HepG2 (cell line): ENCODE results near the gene TAS2R38. TPM values are rescaled to one million over a fixed set of nuclear protein-coding genes. Genes with fewer than 3 reads are reported as not detected.

Source experiments
- ATAC-seq: fragments of 200-7000 bp; cut with Tn5 transposase; 3 replicates; pipeline ENCODE4 v1.9.1; 2020; ENCODE audit warnings: mild to moderate bottlenecking, moderate library complexity
- BruUV-seq: library from RNA; stranded (reverse); fragments of 400-500 nt; replicated peaks from 2 replicates; lab custom pipeline; 2021; lab: Mats Ljungman, UMichigan
- CTCF ChIA-PET: fragments of 300-600 bp; formaldehyde crosslinking; extraction: SDS; loops from one replicate; lab custom pipeline; 2021; ENCODE audit warnings: low total read pairs, inconsistent platforms, low intra/inter-chr PET ratio; lab: Yijun Ruan, JAX
- POLR2A ChIA-PET: fragments of 350-600 bp; sonication (Branson Sonifier 250); formaldehyde crosslinking; loops from one replicate; lab custom pipeline; 2020; ENCODE audit warnings: antibody characterized with exemption, inconsistent platforms; lab: Yijun Ruan, JAX
- DNase-seq: peaks from one replicate; pipeline ENCODE4 v3.0.0-alpha.2; 2015; ENCODE audit warnings: low spot score
- FAIRE-seq: peaks from 3 replicates; lab custom pipeline; 2011; peaks lifted over from hg19 to GRCh38; lab: Jason Lieb, UNC
- H2AFZ ChIP-seq: one replicate; pipeline ENCODE4 v1.6.1; 2011; ENCODE audit warnings: low read length, inconsistent platforms
- H3K27ac ChIP-seq: fragments of 300-600 bp; 3 replicates; pipeline ENCODE4 v1.8.0; 2011; ENCODE audit warnings: mixed run types, mild to moderate bottlenecking, mixed read lengths, low read length, inconsistent platforms; ENCODE audit not compliant: insufficient read depth; ENCODE audit errors: extremely low read length
- H3K27me3 ChIP-seq, 2 experiments: fragments of 200-600 bp in 1 of 2; 2 replicates in 1 of 2; 3 replicates in 1 of 2; pipeline versions ENCODE4 v1.6.0 to v1.8.0; 2011; ENCODE audit warnings: low read length in 2 of 2, mild to moderate bottlenecking in 2 of 2, moderate library complexity in 2 of 2, inconsistent platforms in 1 of 2; ENCODE audit not compliant: insufficient read depth in 2 of 2, control insufficient read depth in 1 of 2
- H3K36me3 ChIP-seq, 2 experiments: fragments of 200-600 bp in 1 of 2; replicated peaks in 1 of 2; 2 replicates in 1 of 2; 3 replicates in 1 of 2; pipeline versions ENCODE4 v1.5.1 to v1.8.0; 2011; ENCODE audit warnings: low read length in 2 of 2, inconsistent platforms in 1 of 2; ENCODE audit not compliant: insufficient read depth in 2 of 2, control insufficient read depth in 1 of 2
- H3K4me1 ChIP-seq: 2 replicates; pipeline ENCODE4 v1.5.1; 2012; ENCODE audit warnings: low read length, inconsistent platforms; ENCODE audit not compliant: insufficient read depth
- H3K4me2 ChIP-seq: 2 replicates; pipeline ENCODE4 v1.6.0; 2011; ENCODE audit warnings: low read depth, low read length, inconsistent platforms
- H3K4me3 ChIP-seq, 3 experiments: fragments of 200-600 bp in 1 of 3; sonication (generic), shearing (Covaris generic) in 1 of 3; replicated peaks in 1 of 3; 2 replicates each; pipeline ENCODE4 v1.5.1; 2011 to 2016; ENCODE audit warnings: low read length in 3 of 3, inconsistent platforms in 2 of 3, low read depth in 2 of 3, mild to moderate bottlenecking in 2 of 3, control low read depth in 1 of 3, mixed read lengths in 1 of 3; ENCODE audit not compliant: insufficient read depth in 1 of 3
- H3K79me2 ChIP-seq: one replicate; pipeline ENCODE4 v1.6.1; 2011; ENCODE audit warnings: low read length, inconsistent platforms; ENCODE audit not compliant: insufficient read depth
- H3K9ac ChIP-seq: 2 replicates; pipeline ENCODE4 v1.6.0; 2011; ENCODE audit warnings: mild to moderate bottlenecking, low read depth, low read length, inconsistent platforms; ENCODE audit not compliant: insufficient read depth
- H3K9me3 ChIP-seq: 2 replicates; pipeline ENCODE4 v1.5.1; 2012; ENCODE audit warnings: mild to moderate bottlenecking, low read length
- H4K20me1 ChIP-seq: 2 replicates; pipeline ENCODE4 v1.6.0; 2011; ENCODE audit warnings: inconsistent platforms, mild to moderate bottlenecking, low read length, moderate library complexity; ENCODE audit not compliant: insufficient read depth
- ATF2 ChIP-seq: sonication (generic); formaldehyde crosslinking; IDR thresholded peaks from 2 replicates; pipeline ENCODE4 v1.4.0; 2020; ENCODE audit warnings: missing genetic modification reagents
- CCAR2 ChIP-seq: fragments of 200-400 bp; formaldehyde crosslinking; optimal IDR thresholded peaks from 2 replicates; pipeline ENCODE3; 2018; ENCODE audit warnings: low read depth, mild to moderate bottlenecking, low read length, moderate library complexity
- EHMT2 ChIP-seq: fragments of 200-600 bp; sonication (generic); IDR thresholded peaks from 2 replicates; pipeline ENCODE4 v1.7.0; 2017; ENCODE audit warnings: antibody characterized with exemption, low read depth, low read length, borderline replicate concordance
- MTERF4 ChIP-seq: sonication (generic); formaldehyde crosslinking; IDR thresholded peaks from 2 replicates; pipeline ENCODE4 v1.8.0; 2023; ENCODE audit warnings: mild to moderate bottlenecking, missing genetic modification reagents
- SIN3A ChIP-seq: IDR thresholded peaks from 2 replicates; pipeline ENCODE4 v1.6.1; 2011; ENCODE audit warnings: low read depth, mild to moderate bottlenecking, control low read depth, low read length, borderline replicate concordance
- SOX5 ChIP-seq: IDR thresholded peaks from 2 replicates; pipeline ENCODE4 v1.6.1; 2016; ENCODE audit warnings: borderline replicate concordance
- TBL1XR1 ChIP-seq: fragments of 150-350 bp; IDR thresholded peaks from 2 replicates; pipeline ENCODE4 v1.6.1; 2014; ENCODE audit warnings: borderline replicate concordance, low read length; ENCODE audit not compliant: partially characterized antibody
- ZNF33A ChIP-seq: sonication (generic); formaldehyde crosslinking; IDR thresholded peaks from 2 replicates; pipeline ENCODE4 v1.5.1; 2020; ENCODE audit warnings: missing genetic modification reagents, mild to moderate bottlenecking, moderate library complexity, borderline replicate concordance
- ZNF781 ChIP-seq: sonication (generic); formaldehyde crosslinking; IDR thresholded peaks from 2 replicates; pipeline ENCODE4 v1.5.1; 2020; ENCODE audit warnings: borderline replicate concordance, mild to moderate bottlenecking, missing genetic modification reagents; ENCODE audit errors: not compliant biosample characterization
- ZSCAN30 ChIP-seq: sonication (generic); formaldehyde crosslinking; IDR thresholded peaks from 2 replicates; pipeline ENCODE4 v1.5.0; 2020; ENCODE audit warnings: mild to moderate bottlenecking, missing genetic modification reagents
- ZSCAN31 ChIP-seq: sonication (generic); formaldehyde crosslinking; IDR thresholded peaks from 2 replicates; pipeline ENCODE4 v1.5.0; 2020; ENCODE audit warnings: low read depth, mild to moderate bottlenecking, missing genetic modification reagents
- WGBS: methylation state at CpG from one replicate; pipeline ENCODE4 v1.1.6; 2017; ENCODE audit warnings: low lambda C conversion rate; 5-methylcytosine and 5-hydroxymethylcytosine counted together
- in situ Hi-C: cut with HindIII; loops from 2 replicates; pipeline ENCODE4 v1.10.0; 2017; ENCODE audit warnings: low pct_unique_long_range_greater_than_20kb; ENCODE audit not compliant: extremely low pct_ligation_motif_present
- intact Hi-C: fragments of 100-400 bp; cut with micrococcal nuclease; formaldehyde crosslinking; loops from one replicate; pipeline ENCODE4 v1.10.0; 2022; ENCODE audit not compliant: unreplicated experiment
- polyA plus RNA-seq, 8 experiments: library from polyadenylated mRNA; depleted of rRNA in 3 of 8; stranded (reverse) in 7 of 8; unstranded in 1 of 8; fragments of >200 nt; fragmentation: Illumina TruSeq in 4 of 8; extraction: Trizol in 4 of 8; gene quantifications; 2 replicates each; pipeline versions ENCODE4 v1.2.1 to v1.2.3, GENCODE V29; 2011 to 2016; ENCODE audit warnings: low read depth in 4 of 8, missing spikeins in 1 of 8, mixed read lengths in 1 of 8; ENCODE audit not compliant: insufficient read depth in 1 of 8
- total RNA-seq, 5 experiments: library from RNA; depleted of rRNA; stranded (reverse); fragments of >200 nt; fragmentation: Illumina TruSeq; extraction: Trizol; gene quantifications; 2 replicates each; pipeline ENCODE4 v1.2.3, GENCODE V29; 2016; ENCODE audit warnings: low read depth in 1 of 5
- TF ChIP-seq, protein P1 (sequence below), 2 experiments: IDR thresholded peaks; 2 replicates each; pipeline ENCODE4 v1.6.1; 2011 to 2012; ENCODE audit warnings: low read length in 2 of 2, borderline replicate concordance in 1 of 2, low read depth in 1 of 2, mild to moderate bottlenecking in 1 of 2, moderate library complexity in 1 of 2
- TF ChIP-seq, protein P2 (sequence below): sonication (generic); formaldehyde crosslinking; IDR thresholded peaks from 2 replicates; pipeline ENCODE4 v1.5.1; 2020; ENCODE audit warnings: mild to moderate bottlenecking, missing genetic modification reagents, moderate library complexity

Gene TAS2R38
- total and polyA plus RNA-seq, 2 of the 13 experiments (the other 11 are each of a cell fraction or from before 2014, with no cell fraction given), result not detected

DNA sequence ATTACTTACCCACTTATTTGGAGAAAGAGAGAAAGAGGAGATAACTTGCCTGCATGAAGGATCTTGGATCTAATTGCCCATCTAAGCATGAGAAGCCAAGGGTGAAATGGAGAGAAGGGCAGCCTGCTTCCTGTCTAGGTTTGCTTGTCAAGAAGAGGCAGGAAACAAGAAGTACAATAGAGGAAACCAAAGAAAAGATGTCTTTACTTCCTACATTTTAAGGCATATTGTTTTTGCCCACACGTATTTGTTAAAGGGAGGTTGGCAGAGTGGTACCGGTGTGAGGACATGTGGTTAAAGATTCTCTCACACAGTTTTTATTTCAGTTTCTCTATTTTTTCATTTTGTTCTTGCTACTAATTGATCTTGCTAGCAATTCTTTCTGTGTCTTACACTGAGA lies 6.0 kb upstream of the TAS2R38 start:
- H3K79me2 ChIP-seq, result no peaks in the 10 kb centered on the region
- no peak overlapping the region for H3K9ac ChIP-seq
- no peaks in the 10 kb centered on the region for H4K20me1 ChIP-seq
- ChIA-PET POLR2A (no interaction called here), CTCF (no interaction called here)
- H3K4me3 ChIP-seq, result no peak overlapping the region
- no peak overlapping the region for H3K4me2 ChIP-seq
- no peak overlapping the region for H2AFZ ChIP-seq
- H3K9me3 ChIP-seq, result no peaks in the 10 kb centered on the region
- TF ChIP-seq SOX5 (CRISPR knock-in tag) (no peak), ATF2 (CRISPR knock-in tag) (no peak), SIN3A (no peak), CCAR2 (no peak), TBL1XR1 (no peak), ZNF33A (CRISPR knock-in tag) (no peak), ZNF781 (no peak), MTERF4 (no peak), ZSCAN31 (no peak), EHMT2 (no peak), ZSCAN30 (CRISPR knock-in tag) (no peak)
- TF ChIP-seq, protein P1, sequence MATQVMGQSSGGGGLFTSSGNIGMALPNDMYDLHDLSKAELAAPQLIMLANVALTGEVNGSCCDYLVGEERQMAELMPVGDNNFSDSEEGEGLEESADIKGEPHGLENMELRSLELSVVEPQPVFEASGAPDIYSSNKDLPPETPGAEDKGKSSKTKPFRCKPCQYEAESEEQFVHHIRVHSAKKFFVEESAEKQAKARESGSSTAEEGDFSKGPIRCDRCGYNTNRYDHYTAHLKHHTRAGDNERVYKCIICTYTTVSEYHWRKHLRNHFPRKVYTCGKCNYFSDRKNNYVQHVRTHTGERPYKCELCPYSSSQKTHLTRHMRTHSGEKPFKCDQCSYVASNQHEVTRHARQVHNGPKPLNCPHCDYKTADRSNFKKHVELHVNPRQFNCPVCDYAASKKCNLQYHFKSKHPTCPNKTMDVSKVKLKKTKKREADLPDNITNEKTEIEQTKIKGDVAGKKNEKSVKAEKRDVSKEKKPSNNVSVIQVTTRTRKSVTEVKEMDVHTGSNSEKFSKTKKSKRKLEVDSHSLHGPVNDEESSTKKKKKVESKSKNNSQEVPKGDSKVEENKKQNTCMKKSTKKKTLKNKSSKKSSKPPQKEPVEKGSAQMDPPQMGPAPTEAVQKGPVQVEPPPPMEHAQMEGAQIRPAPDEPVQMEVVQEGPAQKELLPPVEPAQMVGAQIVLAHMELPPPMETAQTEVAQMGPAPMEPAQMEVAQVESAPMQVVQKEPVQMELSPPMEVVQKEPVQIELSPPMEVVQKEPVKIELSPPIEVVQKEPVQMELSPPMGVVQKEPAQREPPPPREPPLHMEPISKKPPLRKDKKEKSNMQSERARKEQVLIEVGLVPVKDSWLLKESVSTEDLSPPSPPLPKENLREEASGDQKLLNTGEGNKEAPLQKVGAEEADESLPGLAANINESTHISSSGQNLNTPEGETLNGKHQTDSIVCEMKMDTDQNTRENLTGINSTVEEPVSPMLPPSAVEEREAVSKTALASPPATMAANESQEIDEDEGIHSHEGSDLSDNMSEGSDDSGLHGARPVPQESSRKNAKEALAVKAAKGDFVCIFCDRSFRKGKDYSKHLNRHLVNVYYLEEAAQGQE (IDR thresholded peaks at IDR 0.05; ENCODE audit: borderline replicate concordance in 1 of 2, low read depth in 1 of 2, low read length in 2 of 2), result no peak
- TF ChIP-seq, protein P2, sequence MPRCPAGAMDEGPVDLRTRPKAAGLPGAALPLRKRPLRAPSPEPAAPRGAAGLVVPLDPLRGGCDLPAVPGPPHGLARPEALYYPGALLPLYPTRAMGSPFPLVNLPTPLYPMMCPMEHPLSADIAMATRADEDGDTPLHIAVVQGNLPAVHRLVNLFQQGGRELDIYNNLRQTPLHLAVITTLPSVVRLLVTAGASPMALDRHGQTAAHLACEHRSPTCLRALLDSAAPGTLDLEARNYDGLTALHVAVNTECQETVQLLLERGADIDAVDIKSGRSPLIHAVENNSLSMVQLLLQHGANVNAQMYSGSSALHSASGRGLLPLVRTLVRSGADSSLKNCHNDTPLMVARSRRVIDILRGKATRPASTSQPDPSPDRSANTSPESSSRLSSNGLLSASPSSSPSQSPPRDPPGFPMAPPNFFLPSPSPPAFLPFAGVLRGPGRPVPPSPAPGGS (CRISPR knock-in tag), result no peak
- in situ Hi-C loops, result loop anchor here (5.0 kb wide), 1 partner anchor 208 kb away; no protein-coding TSS in a partner anchor
- WGBS, result 27% methylated on average over 2 of the region's 2 CpGs
- FAIRE-seq (no peak), DNase-seq (no peak), ATAC-seq (no peak)
- intact Hi-C loops, result no loop called here
- H3K36me3 ChIP-seq, result no peaks in the 10 kb centered on the region
- no TSS peak for BruUV-seq
- H3K27ac ChIP-seq, result no peak overlapping the region
- H3K27me3 ChIP-seq, result no peaks in the 10 kb centered on the region
- no peaks in the 10 kb centered on the region for H3K4me1 ChIP-seq
